ENCODE results near the gene TBL3.

Gene TBL3

Small RNAs within 50 kb of the gene (small RNA-seq; reads per million reads assigned to genes)
- gene AC005363.2 = 0 to 0.13 reads per million in 2 experiments
- 0 to 0.04 reads per million in 2 experiments for gene RN7SL219P
- 0 reads per million in 2 experiments for gene SNORA10
- gene SNORA64 = 0 reads per million in 2 experiments

Measured in SK-N-DZ (cell line).